BLaER1 (cell line): Measurements from ENCODE around the gene ERN1.

Experiments
- H3K27ac ChIP-seq: shearing (Covaris generic); formaldehyde crosslinking; 2 replicates; pipeline ENCODE4 v1.8.1; 2022
- H3K27me3 ChIP-seq: shearing (Covaris generic); formaldehyde crosslinking; 2 replicates; pipeline ENCODE4 v1.8.1; 2022
- H3K36me3 ChIP-seq: shearing (Covaris generic); formaldehyde crosslinking; 2 replicates; pipeline ENCODE4 v1.8.1; 2022
- H3K4me1 ChIP-seq: shearing (Covaris generic); formaldehyde crosslinking; 2 replicates; pipeline ENCODE4 v1.8.1; 2022
- H3K4me2 ChIP-seq: shearing (Covaris generic); formaldehyde crosslinking; 2 replicates; pipeline ENCODE4 v1.8.1; 2022
- H3K4me3 ChIP-seq: shearing (Covaris generic); formaldehyde crosslinking; 2 replicates; pipeline ENCODE4 v1.8.1; 2022
- H3K9ac ChIP-seq: shearing (Covaris generic); formaldehyde crosslinking; 2 replicates; pipeline ENCODE4 v1.8.1; 2022
- H3K9me3 ChIP-seq: shearing (Covaris generic); formaldehyde crosslinking; 2 replicates; pipeline ENCODE4 v1.8.1; 2022
- H4K20me1 ChIP-seq: shearing (Covaris generic); formaldehyde crosslinking; 2 replicates; pipeline ENCODE4 v1.8.1; 2022
- Cebpa-rat ChIP-seq: shearing (Covaris generic); IDR thresholded peaks from 2 replicates; pipeline ENCODE4 v1.8.1; 2022

ERN1 gene

DNA sequence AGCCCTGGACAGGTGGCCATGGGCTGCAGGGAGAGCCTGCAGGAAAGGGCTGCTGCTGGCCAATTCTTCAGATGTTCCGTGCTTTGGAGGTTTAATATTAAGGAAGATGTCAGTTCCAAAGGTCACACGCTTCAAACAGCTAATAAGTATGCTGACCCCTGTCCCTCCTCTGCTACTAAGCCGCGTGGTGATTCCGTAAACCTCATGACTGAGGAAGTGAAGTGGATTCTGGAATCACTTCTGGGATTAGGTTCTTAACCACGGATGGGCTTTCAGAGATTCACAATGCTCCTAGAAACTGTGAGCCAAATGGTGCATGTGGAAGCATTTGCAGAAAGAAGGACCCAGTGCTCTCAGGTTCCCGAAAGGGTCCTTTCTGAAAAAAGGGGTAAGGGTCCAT is 28.5 kb upstream of the ERN1 start:
- Histone ChIP-seq H3K4me3 (no peak overlapping the region), H4K20me1 (no peaks in the 10 kb centered on the region), H3K4me1 (peaks cover 27% of the 10 kb centered on the region), H3K27me3 (no peaks in the 10 kb centered on the region), H3K27ac (no peak overlapping the region), H3K9ac (no peak overlapping the region), H3K4me2 (no peak overlapping the region), H3K9me3 (no peaks in the 10 kb centered on the region), H3K36me3 (peaks cover 17% of the 10 kb centered on the region)
- TF ChIP-seq Cebpa-rat, result no peak

DNA sequence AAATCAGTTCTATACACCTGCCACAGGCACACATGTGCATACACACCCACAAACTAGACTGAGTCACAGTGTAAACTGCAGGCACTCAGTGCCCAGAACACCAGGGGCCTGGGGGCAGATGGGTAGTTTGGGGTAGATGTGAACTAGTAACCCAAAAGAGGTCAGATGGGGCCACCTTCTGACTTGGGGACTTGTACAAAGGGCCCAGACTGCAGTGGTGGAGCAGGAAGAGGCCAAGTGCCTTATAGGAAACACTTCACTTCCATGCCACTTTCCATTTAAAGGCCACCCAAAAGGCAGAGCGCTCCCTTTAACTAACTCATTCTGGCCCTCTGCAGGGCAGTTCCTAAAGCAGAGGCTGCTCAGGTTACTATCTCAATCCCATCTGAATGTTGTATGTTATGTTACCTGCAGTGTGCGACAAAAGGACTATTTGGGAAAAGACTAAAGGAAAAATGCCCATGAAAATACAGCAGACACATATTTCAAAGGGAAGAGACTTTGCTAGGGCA is 27.8 kb upstream of the ERN1 start:
- H3K9ac ChIP-seq, result no peak overlapping the region
- H3K4me1 ChIP-seq, result peaks cover 27% of the 10 kb centered on the region
- TF ChIP-seq Cebpa-rat, result no peak
- H3K9me3 ChIP-seq, result no peaks in the 10 kb centered on the region
- H3K27me3 ChIP-seq, result no peaks in the 10 kb centered on the region
- H3K36me3 ChIP-seq, result peaks cover 21% of the 10 kb centered on the region
- H3K4me3 ChIP-seq, result no peak overlapping the region
- no peaks in the 10 kb centered on the region for H4K20me1 ChIP-seq
- no peak overlapping the region for H3K27ac ChIP-seq
- H3K4me2 ChIP-seq, result no peak overlapping the region

DNA sequence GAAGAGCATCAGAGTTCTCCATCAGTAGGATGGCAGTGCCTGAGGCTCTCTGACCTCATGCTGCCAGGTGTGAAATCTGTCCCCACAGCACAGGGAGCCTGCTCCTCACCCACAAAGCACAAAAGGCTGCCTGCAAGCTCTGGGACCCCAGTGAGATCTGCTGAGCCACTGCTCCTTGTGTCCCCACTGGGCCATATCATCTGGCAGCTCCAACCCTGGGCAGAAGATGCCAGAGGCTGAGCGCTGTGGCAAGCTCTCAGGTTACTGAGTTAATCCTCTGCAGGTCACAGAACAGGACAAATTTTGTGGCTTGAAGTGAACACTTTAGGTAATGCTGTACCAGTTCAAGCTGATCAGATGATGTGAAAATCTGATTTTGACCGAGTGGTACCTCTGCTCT is 26.7 kb upstream of the ERN1 start:
- H3K4me1 ChIP-seq, result peaks cover 36% of the 10 kb centered on the region
- no peak overlapping the region for H3K27ac ChIP-seq
- H3K36me3 ChIP-seq, result peaks cover 25% of the 10 kb centered on the region
- H3K9me3 ChIP-seq, result no peaks in the 10 kb centered on the region
- no peaks in the 10 kb centered on the region for H4K20me1 ChIP-seq
- no peak for TF ChIP-seq Cebpa-rat
- H3K27me3 ChIP-seq, result no peaks in the 10 kb centered on the region
- H3K4me2 ChIP-seq, result no peak overlapping the region
- H3K4me3 ChIP-seq, result no peak overlapping the region
- no peak overlapping the region for H3K9ac ChIP-seq

DNA sequence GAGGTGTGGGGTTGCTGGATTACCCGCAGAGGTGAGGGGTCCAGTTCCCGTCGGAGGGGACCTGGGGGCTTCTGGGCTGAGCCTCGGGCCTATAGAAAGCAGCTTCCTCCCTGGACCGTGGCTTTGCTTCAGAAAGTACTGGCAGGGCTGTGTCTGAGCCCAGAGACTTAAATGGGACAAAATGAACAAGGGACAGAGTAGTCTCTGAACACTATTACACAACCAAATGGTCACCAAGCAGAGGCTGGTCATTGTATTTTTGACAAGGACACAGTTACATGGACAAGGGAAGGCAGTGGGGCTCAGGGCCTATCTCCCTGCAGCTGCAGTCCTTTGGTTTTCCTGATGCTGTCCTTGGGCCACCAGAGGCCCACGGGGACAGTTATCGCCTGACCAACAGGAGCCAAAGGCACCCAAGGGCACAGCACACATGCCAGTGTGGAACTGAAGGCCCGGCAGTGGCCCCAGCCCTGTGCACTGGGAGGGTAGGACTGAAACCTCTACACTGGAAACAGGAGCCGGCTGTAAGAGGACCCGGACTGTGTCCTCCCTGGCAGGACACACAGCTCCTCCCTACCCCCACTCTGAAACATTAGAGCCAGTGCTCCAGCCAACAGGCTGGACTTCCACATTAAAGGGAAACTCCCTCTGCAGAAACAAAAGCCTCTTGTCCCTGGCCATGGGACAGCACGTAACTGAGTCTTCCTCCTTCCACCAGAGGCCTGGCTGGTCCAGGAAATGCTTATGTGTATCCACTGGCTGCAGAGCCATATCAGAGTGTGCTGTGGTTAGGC is 26.0 kb upstream of the ERN1 start:
- H3K4me2 ChIP-seq, result no peak overlapping the region; the same call in 1 of the 2 replicates
- peaks cover 25% of the 10 kb centered on the region for H3K36me3 ChIP-seq
- no peaks in the 10 kb centered on the region for H3K27me3 ChIP-seq
- H3K4me1 ChIP-seq, result peaks cover 36% of the 10 kb centered on the region
- H4K20me1 ChIP-seq, result no peaks in the 10 kb centered on the region
- H3K9ac ChIP-seq, result no peak overlapping the region
- H3K4me3 ChIP-seq, result no peak overlapping the region
- no peak for TF ChIP-seq Cebpa-rat
- H3K9me3 ChIP-seq, result no peaks in the 10 kb centered on the region
- H3K27ac ChIP-seq, result peak overlapping the region; percentile 11; the same call in 1 of the 2 replicates

DNA sequence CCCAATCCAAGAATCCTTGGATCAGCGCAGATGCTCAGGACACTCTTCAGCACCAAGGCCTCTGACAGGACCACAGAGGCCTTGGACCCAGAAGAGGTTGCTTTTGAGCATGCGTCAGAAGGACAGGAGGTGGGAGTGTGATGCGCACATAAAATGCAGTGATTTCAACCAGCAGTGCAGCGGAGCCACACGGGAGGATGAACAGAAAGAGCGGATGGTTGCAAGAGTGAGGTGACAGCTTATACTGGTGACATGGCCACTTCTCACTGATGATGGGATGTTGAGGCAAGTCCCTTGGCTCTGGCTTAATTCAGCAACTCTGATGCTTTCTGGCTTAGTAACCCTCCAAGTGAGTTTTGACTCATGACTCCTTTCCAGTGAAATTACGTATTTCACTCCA is 25.2 kb upstream of the ERN1 start:
- Histone ChIP-seq H3K4me3 (no peak overlapping the region), H3K4me2 (peak overlapping the region; percentile 68), H4K20me1 (no peaks in the 10 kb centered on the region), H3K4me1 (peaks cover 36% of the 10 kb centered on the region), H3K9ac (0 out of 2 replicates have a peak overlapping the region, but pooled peaks have one; percentile 42), H3K36me3 (peaks cover 33% of the 10 kb centered on the region), H3K27me3 (no peaks in the 10 kb centered on the region), H3K9me3 (no peaks in the 10 kb centered on the region), H3K27ac (no peak overlapping the region)
- TF ChIP-seq Cebpa-rat, result no peak

DNA sequence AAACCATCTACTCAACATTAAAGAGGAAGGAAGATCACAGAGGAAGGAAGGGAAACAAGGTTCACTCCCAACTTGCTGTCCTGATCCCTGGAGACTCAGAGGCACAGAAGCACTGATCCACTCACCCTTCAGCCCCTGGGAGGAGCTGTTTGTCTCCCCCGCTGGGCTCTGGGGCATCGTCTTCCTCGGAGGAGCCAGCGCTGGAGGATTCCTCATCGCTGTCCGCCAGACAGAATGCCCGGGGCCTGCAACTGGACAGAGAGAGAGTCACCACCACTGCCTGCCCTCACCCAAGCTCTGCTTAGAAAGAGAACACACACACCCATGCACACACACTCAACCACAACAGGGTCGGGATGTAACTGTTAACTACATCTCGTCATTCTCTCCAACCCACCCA is 24.8 kb upstream of the ERN1 start:
- no peaks in the 10 kb centered on the region for H3K27me3 ChIP-seq
- H3K4me2 ChIP-seq, result peak overlapping the region; percentile 68
- peaks cover 36% of the 10 kb centered on the region for H3K4me1 ChIP-seq
- H3K4me3 ChIP-seq, result no peak overlapping the region
- H3K27ac ChIP-seq, result peak overlapping the region; percentile 33; the same call in 1 of the 2 replicates
- no peaks in the 10 kb centered on the region for H4K20me1 ChIP-seq
- H3K36me3 ChIP-seq, result peaks cover 36% of the 10 kb centered on the region
- no peaks in the 10 kb centered on the region for H3K9me3 ChIP-seq
- peak overlapping the region; percentile 42; the same call in 1 of the 2 replicates for H3K9ac ChIP-seq
- no peak for TF ChIP-seq Cebpa-rat

DNA sequence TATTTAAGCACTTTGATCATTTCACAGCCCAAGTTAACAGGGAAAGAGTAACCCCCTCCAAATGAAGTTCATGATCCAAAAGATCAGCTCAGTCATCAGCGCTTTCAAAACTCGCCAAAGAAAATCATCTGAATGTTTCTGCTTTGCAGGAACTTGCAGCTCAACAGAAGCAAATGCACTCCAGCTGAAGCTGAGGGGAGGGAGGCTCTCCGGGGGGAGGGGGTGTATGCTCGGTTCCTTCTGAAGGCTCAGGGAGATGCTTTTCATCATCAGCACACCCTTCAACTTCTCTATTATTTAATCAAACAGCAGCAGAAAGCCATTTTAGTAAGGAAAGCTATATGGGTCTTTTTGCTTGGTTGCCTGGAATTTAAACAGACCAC is 24.4 kb upstream of the ERN1 start:
- H3K9ac ChIP-seq, result peak overlapping the region; percentile 42
- peak overlapping the region; percentile 68 for H3K4me2 ChIP-seq
- H3K4me3 ChIP-seq, result no peak overlapping the region
- no peak for TF ChIP-seq Cebpa-rat
- H3K9me3 ChIP-seq, result no peaks in the 10 kb centered on the region
- 0 out of 2 replicates have a peak overlapping the region, but pooled peaks have one; percentile 33 for H3K27ac ChIP-seq
- H4K20me1 ChIP-seq, result no peaks in the 10 kb centered on the region
- peaks cover 39% of the 10 kb centered on the region for H3K36me3 ChIP-seq
- peaks cover 36% of the 10 kb centered on the region for H3K4me1 ChIP-seq
- no peaks in the 10 kb centered on the region for H3K27me3 ChIP-seq

DNA sequence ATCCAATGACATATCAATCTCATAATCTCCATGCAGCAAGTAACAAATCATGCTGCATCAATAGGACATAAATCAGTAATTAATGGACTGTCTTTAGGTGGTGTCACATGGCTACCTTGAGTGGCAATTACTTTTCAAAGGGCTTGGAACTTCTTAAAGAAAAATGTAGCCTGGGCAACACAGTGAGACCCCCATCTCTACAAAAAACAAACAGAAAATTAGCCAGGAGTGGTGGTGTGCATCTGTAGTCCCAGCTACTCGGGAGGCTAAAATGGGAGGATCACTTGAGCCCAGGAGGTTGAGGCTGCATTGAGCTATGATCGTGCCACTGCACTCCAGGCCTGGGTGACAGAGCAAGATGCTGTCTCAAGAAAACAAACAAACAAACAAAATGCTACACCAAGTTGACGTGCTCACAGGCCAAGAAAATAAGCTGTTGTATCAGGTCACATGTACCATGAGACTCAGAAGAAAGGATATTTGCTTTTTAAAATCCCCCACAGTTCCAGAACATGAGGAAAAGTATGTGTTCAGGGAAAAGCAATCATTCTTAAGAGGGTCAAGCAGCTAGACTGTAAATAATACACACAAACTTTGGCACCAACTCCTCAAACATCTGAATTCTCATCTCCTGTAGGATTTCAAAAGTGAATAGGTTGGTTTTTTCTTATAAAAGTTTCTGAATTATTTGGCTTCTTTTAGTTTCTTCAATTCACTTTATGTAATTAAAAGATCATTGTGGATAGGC is 23.8 kb upstream of the ERN1 start:
- Histone ChIP-seq H3K4me2 (peak overlapping the region; percentile 68), H3K4me1 (peaks cover 36% of the 10 kb centered on the region), H3K9ac (peak overlapping the region; percentile 42; the same call in 1 of the 2 replicates), H3K4me3 (no peak overlapping the region), H3K9me3 (no peaks in the 10 kb centered on the region), H3K27me3 (no peaks in the 10 kb centered on the region), H4K20me1 (no peaks in the 10 kb centered on the region), H3K36me3 (peaks cover 40% of the 10 kb centered on the region), H3K27ac (no peak overlapping the region)
- TF ChIP-seq Cebpa-rat, result no peak

DNA sequence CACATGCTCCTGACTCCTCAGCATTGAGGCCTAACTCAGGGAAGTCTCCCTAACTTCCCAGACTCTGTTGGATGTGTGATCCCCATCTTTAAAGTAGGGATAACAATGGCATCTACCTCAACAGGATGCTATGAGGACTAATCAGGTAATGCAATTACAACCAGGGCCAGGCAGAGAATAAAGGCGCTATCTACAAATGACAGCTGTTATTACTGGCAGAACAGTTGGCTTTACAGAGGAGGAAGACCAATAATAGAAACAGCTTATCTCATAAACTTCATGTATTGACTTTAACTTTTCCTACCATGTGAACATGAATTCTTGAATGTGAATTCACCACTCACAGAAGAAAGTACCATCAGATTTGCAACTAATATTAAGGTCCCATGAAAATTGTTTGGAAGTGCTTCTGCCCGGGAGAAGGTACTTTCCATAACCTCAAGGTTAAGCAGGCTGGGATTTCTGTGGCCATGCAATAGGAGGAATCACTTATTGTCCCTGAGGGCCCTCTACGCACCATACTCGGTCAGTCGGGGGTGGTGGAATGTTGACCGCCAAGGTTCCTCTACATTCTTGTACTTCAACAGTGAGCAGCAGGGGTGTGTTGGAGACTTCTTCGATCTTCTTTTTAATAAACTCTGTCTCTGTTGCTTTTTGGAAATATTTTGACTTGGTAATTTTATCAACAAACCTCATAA is 22.6 kb upstream of the ERN1 start:
- no peak for TF ChIP-seq Cebpa-rat
- Histone ChIP-seq H3K36me3 (peaks cover 49% of the 10 kb centered on the region), H3K9me3 (no peaks in the 10 kb centered on the region), H3K4me3 (no peak overlapping the region), H3K9ac (no peak overlapping the region), H4K20me1 (no peaks in the 10 kb centered on the region), H3K27me3 (no peaks in the 10 kb centered on the region), H3K4me2 (0 out of 2 replicates have a peak overlapping the region, but pooled peaks have one; percentile 10), H3K27ac (no peak overlapping the region), H3K4me1 (peaks cover 41% of the 10 kb centered on the region)
